Colonic mucosa (tissue), 4 donors: ENCODE measurements around the gene COL13A1. TPM values are rescaled to one million over a fixed set of nuclear protein-coding genes. Genes with fewer than 3 reads are reported as not detected.

ENCODE experiments used
- DNase-seq: peaks from one replicate; pipeline ENCODE4 v3.0.0-alpha.2; 2020
- H3K27ac ChIP-seq: fragments of 200-600 bp; one replicate; pipeline ENCODE4 v1.8.0; 2021
- H3K27me3 ChIP-seq: fragments of 200-600 bp; one replicate; pipeline ENCODE4 v1.8.0; 2021
- H3K36me3 ChIP-seq: fragments of 200-600 bp; one replicate; pipeline ENCODE4 v1.8.0; 2021
- H3K4me1 ChIP-seq: fragments of 200-600 bp; one replicate; pipeline ENCODE4 v1.8.0; 2021; ENCODE audit warnings: mild to moderate bottlenecking
- H3K4me3 ChIP-seq: fragments of 200-600 bp; one replicate; pipeline ENCODE4 v1.8.0; 2021
- H3K9ac ChIP-seq, 2 donors: one replicate each; pipeline ENCODE4 v1.7.0; 2013; ENCODE audit warnings: control low read depth in 2 of 2, low read depth in 2 of 2, low read length in 2 of 2
- H3K9me3 ChIP-seq: fragments of 200-600 bp; one replicate; pipeline ENCODE4 v1.8.0; 2021
- intact Hi-C: fragments of 100-400 bp; cut with DNase I; formaldehyde crosslinking; loops from one replicate; pipeline ENCODE4 v1.14.1; 2022
- total RNA-seq, 2 donors: library from RNA; stranded (reverse); fragmentation: NEBNext Ultra II Directional in 1 of 2; extraction: Animal tissue kit (Norgen Biotek cat#: 25700) in 1 of 2; gene quantifications; one replicate each; pipeline ENCODE4 v1.2.1, GENCODE V29; 2021
- TF ChIP-seq, protein P1 (sequence below): fragments of 200-600 bp; IDR thresholded peaks from one replicate; pipeline ENCODE4 v1.8.0; 2022; ENCODE audit warnings: antibody characterized with exemption, mild to moderate bottlenecking
- donor health status: healthy.
- donor health status: DM: no; HTN: no; CAD: no.
- donor health status: DM: no; HTN: no; CAD: no.

The COL13A1 gene
- total RNA-seq, 2 donors from 2014 or later = 1.0 to 1.1 TPM

DNA sequence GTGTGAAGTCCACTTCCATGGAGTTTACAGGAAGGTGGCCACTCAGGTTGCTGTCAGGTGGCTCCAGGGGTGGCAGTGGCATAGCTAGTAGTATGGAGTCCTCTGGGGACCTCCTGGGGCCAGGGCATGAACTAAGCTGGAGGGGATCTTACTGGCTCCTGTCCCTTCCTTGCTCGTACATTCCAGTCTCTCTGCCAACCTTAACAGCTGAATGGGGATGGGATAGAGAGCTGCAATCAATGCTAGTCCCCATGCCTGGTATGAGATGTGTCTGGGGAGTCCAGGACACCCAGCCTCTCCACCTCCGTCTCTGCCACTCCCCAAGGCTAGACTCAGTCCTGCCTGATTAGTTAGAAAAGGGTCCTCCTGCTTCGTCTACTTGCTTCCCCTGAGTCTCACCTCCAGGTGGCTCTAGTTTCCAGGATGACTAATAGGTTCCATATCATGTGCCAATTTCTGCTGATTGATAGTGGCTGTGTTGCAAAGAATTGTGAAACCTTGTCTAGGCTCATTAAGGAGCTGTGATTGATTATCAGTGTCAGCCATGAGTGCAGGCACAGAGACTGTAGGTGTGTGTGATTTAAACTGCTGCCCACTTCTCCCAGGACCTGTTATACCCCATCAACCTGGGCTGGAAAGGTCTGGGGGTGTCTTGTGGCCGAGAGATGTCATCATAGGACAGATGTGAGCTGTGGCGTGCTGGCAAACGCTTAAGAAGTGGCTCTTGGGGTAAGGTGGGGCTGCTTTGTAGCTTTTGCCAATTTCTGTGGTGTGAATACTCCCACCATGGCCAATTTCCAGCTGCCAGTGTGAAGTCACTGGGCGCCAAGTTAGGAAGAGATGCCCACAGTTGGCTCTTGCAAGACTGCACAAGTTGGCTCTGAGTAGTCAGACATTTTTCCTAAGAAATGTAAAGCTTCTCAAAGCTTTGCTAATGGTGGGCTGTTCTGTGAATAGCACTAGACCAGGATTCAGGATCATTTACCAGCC is 59.8 kb downstream of the COL13A1 start:
- no peak overlapping the region for H3K4me3 ChIP-seq
- H3K9me3 ChIP-seq = no peaks in the 10 kb centered on the region
- no peak overlapping the region for H3K9ac ChIP-seq
- DNase-seq = no peak
- TF ChIP-seq, protein P1, sequence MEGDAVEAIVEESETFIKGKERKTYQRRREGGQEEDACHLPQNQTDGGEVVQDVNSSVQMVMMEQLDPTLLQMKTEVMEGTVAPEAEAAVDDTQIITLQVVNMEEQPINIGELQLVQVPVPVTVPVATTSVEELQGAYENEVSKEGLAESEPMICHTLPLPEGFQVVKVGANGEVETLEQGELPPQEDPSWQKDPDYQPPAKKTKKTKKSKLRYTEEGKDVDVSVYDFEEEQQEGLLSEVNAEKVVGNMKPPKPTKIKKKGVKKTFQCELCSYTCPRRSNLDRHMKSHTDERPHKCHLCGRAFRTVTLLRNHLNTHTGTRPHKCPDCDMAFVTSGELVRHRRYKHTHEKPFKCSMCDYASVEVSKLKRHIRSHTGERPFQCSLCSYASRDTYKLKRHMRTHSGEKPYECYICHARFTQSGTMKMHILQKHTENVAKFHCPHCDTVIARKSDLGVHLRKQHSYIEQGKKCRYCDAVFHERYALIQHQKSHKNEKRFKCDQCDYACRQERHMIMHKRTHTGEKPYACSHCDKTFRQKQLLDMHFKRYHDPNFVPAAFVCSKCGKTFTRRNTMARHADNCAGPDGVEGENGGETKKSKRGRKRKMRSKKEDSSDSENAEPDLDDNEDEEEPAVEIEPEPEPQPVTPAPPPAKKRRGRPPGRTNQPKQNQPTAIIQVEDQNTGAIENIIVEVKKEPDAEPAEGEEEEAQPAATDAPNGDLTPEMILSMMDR = no peak
- no peaks in the 10 kb centered on the region for H3K36me3 ChIP-seq
- no peaks in the 10 kb centered on the region for H3K27me3 ChIP-seq
- H3K27ac ChIP-seq = no peak overlapping the region
- H3K4me1 ChIP-seq = peaks cover 4% of the 10 kb centered on the region
- intact Hi-C loops = no loop called here

DNA sequence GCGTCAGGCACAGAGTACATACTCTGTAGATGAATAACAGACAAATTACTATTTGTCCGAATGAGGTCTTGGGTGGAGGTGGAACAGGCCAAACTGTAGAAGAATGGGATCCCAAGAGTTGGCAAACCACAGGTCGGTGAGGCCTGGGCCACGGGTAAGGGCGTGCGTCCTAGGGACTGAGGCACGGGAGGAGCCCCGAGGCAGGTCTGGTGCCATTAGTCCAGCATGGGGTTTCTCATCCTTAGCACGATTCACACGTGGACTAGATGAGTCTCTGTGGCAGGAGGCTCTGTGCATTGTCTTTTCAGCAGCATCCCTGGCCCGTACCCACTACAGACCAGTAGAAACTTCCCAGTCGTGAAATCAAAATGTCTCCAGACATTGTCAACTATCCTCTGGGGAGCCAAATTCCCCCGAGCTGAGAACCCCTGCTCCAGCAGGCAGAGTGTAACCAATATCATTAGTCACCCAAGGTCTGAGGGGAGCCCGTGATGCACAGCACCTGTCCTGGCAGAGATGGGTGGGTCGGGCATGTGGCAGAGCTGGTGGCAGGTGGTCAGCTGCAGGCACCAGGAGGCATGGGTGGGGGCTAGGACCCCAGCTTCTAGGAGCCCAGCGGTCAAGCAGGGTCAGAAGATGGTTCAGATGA is 61.3 kb downstream of the COL13A1 start:
- intact Hi-C loops = no loop called here
- H3K27me3 ChIP-seq = no peaks in the 10 kb centered on the region
- H3K4me3 ChIP-seq = no peak overlapping the region
- TF ChIP-seq, protein P1 = no peak
- H3K9ac ChIP-seq = no peak overlapping the region
- DNase-seq = no peak
- no peaks in the 10 kb centered on the region for H3K9me3 ChIP-seq
- H3K36me3 ChIP-seq = no peaks in the 10 kb centered on the region
- peaks cover 4% of the 10 kb centered on the region for H3K4me1 ChIP-seq
- H3K27ac ChIP-seq = no peak overlapping the region

DNA sequence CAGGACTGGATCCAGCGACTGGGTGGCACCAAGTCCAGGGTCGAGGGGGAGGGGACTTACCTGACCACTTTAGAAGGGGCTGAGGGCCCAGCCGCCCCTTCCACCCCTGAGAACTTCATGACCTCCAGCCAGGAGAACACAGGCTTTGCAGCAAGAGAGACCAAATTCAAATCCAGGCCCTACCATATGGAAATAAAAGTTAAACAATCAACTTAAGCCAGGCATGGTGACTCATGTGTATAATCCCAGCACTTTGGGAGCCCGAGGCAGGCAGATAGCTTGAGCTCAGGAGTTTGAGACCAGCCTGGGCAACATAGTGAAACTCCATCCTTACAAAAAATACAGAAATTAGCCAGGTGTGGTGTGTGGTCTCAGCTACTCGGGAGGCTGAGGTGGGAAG is 61.9 kb downstream of the COL13A1 start:
- H3K9ac ChIP-seq = no peak overlapping the region
- H3K4me1 ChIP-seq = peaks cover 6% of the 10 kb centered on the region
- H3K36me3 ChIP-seq = no peaks in the 10 kb centered on the region
- TF ChIP-seq, protein P1 = no peak
- H3K4me3 ChIP-seq = no peak overlapping the region
- no peaks in the 10 kb centered on the region for H3K9me3 ChIP-seq
- DNase-seq = no peak
- H3K27me3 ChIP-seq = no peaks in the 10 kb centered on the region
- intact Hi-C loops = no loop called here
- H3K27ac ChIP-seq = no peak overlapping the region

DNA sequence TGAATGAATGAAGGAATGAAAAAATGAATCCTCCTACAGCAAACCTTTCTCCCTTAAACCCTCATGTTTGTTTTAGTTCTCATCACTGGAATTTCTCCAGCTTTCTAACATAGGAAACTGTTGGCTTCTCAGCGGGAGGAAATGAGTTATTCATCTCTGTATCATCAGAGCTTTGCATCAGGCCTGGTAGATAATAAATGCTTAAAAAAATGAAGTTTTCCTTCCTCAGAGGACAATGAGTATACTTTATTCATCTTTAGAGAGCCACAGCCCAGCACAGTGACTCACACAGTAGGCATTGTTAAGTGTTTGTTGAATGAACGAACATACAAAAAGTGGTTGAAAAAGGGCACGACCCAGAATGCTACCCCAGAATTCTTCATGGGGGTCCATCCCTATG is 62.6 kb downstream of the COL13A1 start:
- Histone ChIP-seq H3K4me1 (peaks cover 11% of the 10 kb centered on the region), H3K27me3 (no peaks in the 10 kb centered on the region), H3K9me3 (no peaks in the 10 kb centered on the region), H3K27ac (no peak overlapping the region), H3K9ac (no peak overlapping the region), H3K36me3 (no peaks in the 10 kb centered on the region), H3K4me3 (no peak overlapping the region)
- no peak for DNase-seq
- TF ChIP-seq, protein P1 = no peak
- intact Hi-C loops = no loop called here

DNA sequence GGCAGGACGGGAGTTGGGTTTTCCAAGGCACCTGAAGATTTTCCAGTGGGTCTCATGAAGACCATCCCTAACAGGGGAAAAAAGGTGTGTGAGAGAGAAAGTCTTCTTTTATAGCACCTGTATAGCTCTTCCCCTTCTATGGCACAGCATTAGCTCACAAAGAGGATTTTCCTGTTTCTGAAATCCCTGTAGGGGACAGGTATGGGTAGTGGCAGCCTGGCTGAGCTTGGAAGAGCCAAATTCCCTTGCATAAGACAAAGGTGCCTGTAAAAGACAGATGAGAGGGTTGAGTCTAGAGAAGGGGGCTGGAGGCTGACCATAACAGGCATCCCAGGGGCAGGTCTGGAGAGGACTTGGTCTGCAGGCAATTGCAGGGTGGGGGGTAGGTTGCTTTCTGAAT is 63.7 kb downstream of the COL13A1 start:
- TF ChIP-seq, protein P1 = no peak

More for the DNA sequence above, 63.7 kb downstream of the COL13A1 start:
- Histone ChIP-seq H3K9ac (no peak overlapping the region), H3K4me3 (no peak overlapping the region), H3K4me1 (peaks cover 11% of the 10 kb centered on the region), H3K27me3 (no peaks in the 10 kb centered on the region), H3K27ac (no peak overlapping the region), H3K9me3 (no peaks in the 10 kb centered on the region), H3K36me3 (no peaks in the 10 kb centered on the region)
- DNase-seq = no peak
- intact Hi-C loops = no loop called here
